Measurements from ENCODE around the gene MTLN.

GRCh38 chr2:110198016-110198415 lies 14.3 kb downstream of the MTLN start:
- TF ChIP-seq EP300 (IDR thresholded peaks at IDR 0.05) = no peak
- TF ChIP-seq CTCF (IDR thresholded peaks at IDR 0.05) = no peak
- TF ChIP-seq POLR2AphosphoS5 (IDR thresholded peaks at IDR 0.05) = no peak

Measured in upper lobe of left lung (tissue), 4 donors.